ENCODE results near the gene CYP2D6. TPM values are rescaled to one million over a fixed set of nuclear protein-coding genes. Genes with fewer than 3 reads are reported as not detected.
"Not testable (repeated sequence)": the region's sequence is repeated elsewhere in the genome, so short reads cannot be mapped to it uniquely, and the experiment has no call there.

Gene CYP2D6
- total RNA-seq, 2 experiments from 2014 or later: 2.8 to 3.1 TPM

DNA sequence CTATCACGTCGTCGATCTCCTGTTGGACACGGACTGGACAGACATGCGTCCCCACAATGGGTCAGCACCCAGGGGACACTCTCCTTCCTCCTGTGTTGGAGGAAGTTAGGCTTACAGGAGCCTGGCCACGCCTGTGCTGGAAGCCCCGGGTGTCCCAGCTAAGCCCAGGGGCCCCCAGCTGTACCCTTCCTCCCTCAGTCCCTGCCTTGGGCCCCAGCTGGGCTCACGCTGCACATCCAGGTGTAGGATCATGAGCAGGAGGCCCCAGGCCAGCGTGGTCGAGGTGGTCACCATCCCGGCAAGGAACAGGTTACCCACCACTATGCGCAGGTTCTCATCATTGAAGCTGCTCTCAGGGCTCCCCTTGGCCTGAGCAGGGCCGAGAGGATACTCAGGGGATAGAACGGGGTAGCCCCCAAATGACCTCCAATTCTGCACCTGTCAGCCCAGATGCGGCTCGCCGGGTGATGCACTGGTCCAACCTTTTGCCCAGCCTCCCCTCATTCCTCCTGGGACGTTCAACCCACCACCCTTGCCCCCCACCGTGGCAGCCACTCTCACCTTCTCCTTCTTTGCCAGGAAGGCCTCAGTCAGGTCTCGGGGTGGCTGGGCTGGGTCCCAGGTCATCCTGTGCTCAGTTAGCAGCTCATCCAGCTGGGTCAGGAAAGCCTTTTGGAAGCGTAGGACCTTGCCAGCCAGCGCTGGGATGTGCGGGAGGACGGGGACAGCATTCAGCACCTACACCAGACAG, 10.9 kb upstream of the CYP2D6 start:
- CTCF ChIA-PET, H3K27me3 Mint-ChIP-seq: not testable (repeated sequence)

DNA sequence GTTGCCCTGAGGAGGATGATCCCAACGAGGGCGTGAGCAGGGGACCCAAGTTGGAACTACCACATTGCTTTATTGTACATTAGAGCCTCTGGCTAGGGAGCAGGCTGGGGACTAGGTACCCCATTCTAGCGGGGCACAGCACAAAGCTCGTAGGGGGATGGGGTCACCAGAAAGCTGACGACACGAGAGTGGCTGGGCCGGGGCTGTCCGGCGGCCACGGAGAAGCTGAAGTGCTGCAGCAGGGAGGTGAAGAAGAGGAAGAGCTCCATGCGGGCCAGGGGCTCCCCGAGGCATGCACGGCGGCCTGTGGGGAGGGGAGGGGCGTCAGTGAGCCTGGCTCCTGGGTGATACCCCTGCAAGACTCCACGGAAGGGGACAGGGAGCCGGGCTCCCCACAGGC, 9.5 kb upstream of the CYP2D6 start:
- H3K36me3 Mint-ChIP-seq (ENCODE audit: low read depth); POLR2A ChIA-PET; H3K9me3 Mint-ChIP-seq (ENCODE audit: low read depth); H3K27me3 Mint-ChIP-seq; H3K4me1 Mint-ChIP-seq; ATAC-seq; DNase-seq; intact Hi-C loops (cut with DNase I, micrococcal nuclease); H3K4me3 Mint-ChIP-seq; H3K27ac Mint-ChIP-seq: not testable (repeated sequence)
- CTCF ChIA-PET: interaction anchor here (1.3 kb wide), 1 partner anchor 298 kb away, joined by 3 read pairs; no protein-coding TSS in a partner anchor

More for the DNA sequence above, 10.9 kb upstream of the CYP2D6 start:
- H3K9me3 Mint-ChIP-seq (ENCODE audit: low read depth); POLR2A ChIA-PET; H3K4me3 Mint-ChIP-seq; ATAC-seq; H3K27ac Mint-ChIP-seq; H3K4me1 Mint-ChIP-seq; H3K36me3 Mint-ChIP-seq (ENCODE audit: low read depth); DNase-seq; intact Hi-C loops (cut with DNase I, micrococcal nuclease): not testable (repeated sequence)

DNA sequence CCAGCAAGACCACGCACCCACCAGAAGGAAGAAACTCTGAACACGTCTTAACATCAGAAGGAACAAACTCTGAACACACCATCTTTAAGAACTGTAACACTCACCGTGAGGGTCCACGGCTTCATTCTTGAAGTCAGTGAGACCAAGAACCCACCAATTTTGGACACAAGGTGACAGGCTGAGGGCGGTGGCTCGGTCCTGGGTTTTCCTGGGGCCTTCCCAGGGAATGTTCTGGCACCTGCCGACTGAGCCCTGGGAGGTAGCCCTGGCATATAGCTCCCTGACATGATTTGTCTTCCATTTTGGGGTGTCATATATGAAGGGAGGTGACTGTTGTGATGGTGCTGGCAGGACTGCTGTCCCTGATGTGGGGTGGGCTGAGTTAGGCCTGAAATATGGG, 8.9 kb upstream of the CYP2D6 start:
- H3K4me1 Mint-ChIP-seq; H3K36me3 Mint-ChIP-seq (ENCODE audit: low read depth); ATAC-seq; intact Hi-C loops (cut with DNase I, micrococcal nuclease); POLR2A ChIA-PET; H3K27ac Mint-ChIP-seq; H3K9me3 Mint-ChIP-seq (ENCODE audit: low read depth); DNase-seq; H3K27me3 Mint-ChIP-seq; H3K4me3 Mint-ChIP-seq: not testable (repeated sequence)
- CTCF ChIA-PET: interaction anchor here (1.3 kb wide), 1 partner anchor 298 kb away, joined by 3 read pairs; no protein-coding TSS in a partner anchor

GRCh38 chr22:42138972-42139371, 8.4 kb upstream of the CYP2D6 start:
- CTCF ChIA-PET: interaction anchor here (1.3 kb wide), 1 partner anchor 299 kb away, joined by 3 read pairs; no protein-coding TSS in a partner anchor
- no peaks in the 10 kb centered on the region for H3K27me3 Mint-ChIP-seq
- peaks cover 3% of the 10 kb centered on the region for H3K36me3 Mint-ChIP-seq (ENCODE audit: low read depth)
- intact Hi-C loops (cut with DNase I, micrococcal nuclease): no loop called here
- no peaks in the 10 kb centered on the region for H3K4me1 Mint-ChIP-seq
- H3K9me3 Mint-ChIP-seq (ENCODE audit: low read depth): no peaks in the 10 kb centered on the region
- ATAC-seq (no peak), DNase-seq (no peak)
- POLR2A ChIA-PET: interaction anchor here (0.7 kb wide), 1 partner anchor 306 kb away, joined by 3 read pairs; no protein-coding TSS in a partner anchor
- no peak overlapping the region for H3K4me3 Mint-ChIP-seq
- H3K27ac Mint-ChIP-seq: no peak overlapping the region

DNA sequence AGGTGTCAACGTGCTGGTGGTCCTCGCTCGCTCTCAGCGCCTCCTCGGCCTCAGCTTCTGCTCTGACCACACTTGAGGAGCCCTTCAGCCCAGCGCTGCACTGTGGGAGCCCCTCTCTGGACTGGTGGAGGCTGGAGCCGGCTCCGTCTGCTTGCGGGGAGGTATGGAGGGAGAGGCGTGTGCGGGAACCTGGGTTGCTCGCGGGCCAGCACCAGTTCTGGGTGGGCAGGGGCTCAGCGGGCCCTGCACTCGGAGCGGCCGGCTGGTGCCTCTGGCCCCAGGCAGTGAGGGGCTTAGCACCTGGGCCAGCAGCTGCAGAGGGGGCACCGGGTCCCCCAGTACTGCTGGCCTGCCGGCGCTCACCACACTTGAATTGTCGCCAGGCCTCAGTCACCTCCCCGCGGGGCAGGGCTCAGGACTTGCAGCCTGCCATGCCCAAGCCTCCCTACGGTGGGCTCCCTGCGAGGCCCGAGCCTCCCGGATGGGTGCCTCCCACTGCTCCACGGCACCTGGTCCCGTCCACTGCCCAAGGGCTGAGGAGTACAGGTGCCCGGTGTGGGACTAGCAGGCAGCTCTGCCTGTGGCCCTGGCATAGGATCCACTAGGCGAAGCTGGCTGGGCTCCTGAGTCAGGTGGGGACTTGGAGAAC, 7.6 kb upstream of the CYP2D6 start:
- Mint-ChIP-seq H3K27me3 (no peaks in the 10 kb centered on the region), H3K9me3 (ENCODE audit: low read depth) (no peaks in the 10 kb centered on the region), H3K4me3 (no peak overlapping the region), H3K4me1 (no peaks in the 10 kb centered on the region), H3K27ac (no peak overlapping the region), H3K36me3 (ENCODE audit: low read depth) (peaks cover 3% of the 10 kb centered on the region)
- ChIA-PET CTCF (no interaction called here), POLR2A (interaction anchor here (0.7 kb wide), 1 partner anchor 306 kb away, joined by 3 read pairs; no protein-coding TSS in a partner anchor)
- intact Hi-C loops (cut with DNase I, micrococcal nuclease): no loop called here
- ATAC-seq (no peak), DNase-seq (no peak)

DNA sequence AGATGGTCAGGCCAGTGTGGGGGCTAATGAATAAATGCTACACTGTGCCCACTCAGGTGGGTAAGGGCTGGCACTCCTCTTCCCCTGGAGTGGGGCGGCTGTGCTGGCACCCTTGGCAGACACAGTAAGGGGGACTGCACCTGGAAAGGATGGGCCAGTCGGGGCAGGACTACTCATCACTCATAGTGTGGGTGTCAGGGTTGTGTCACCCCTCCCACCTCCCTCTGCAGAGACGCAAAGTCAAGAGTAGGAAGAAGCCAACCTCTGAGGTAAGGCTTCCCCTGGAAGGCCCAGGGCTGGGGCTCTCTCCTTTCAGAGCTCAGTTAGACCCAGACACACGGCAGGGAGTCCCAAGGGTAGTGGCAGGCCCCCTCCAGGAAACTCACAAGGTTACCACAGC, 5.1 kb upstream of the CYP2D6 start:
- DNase-seq; CTCF ChIA-PET; H3K4me3 Mint-ChIP-seq; POLR2A ChIA-PET; H3K9me3 Mint-ChIP-seq (ENCODE audit: low read depth); intact Hi-C loops (cut with DNase I, micrococcal nuclease); H3K4me1 Mint-ChIP-seq; H3K27ac Mint-ChIP-seq; H3K36me3 Mint-ChIP-seq (ENCODE audit: low read depth); H3K27me3 Mint-ChIP-seq: not testable (repeated sequence)
- ATAC-seq: peak; percentile 87

DNA sequence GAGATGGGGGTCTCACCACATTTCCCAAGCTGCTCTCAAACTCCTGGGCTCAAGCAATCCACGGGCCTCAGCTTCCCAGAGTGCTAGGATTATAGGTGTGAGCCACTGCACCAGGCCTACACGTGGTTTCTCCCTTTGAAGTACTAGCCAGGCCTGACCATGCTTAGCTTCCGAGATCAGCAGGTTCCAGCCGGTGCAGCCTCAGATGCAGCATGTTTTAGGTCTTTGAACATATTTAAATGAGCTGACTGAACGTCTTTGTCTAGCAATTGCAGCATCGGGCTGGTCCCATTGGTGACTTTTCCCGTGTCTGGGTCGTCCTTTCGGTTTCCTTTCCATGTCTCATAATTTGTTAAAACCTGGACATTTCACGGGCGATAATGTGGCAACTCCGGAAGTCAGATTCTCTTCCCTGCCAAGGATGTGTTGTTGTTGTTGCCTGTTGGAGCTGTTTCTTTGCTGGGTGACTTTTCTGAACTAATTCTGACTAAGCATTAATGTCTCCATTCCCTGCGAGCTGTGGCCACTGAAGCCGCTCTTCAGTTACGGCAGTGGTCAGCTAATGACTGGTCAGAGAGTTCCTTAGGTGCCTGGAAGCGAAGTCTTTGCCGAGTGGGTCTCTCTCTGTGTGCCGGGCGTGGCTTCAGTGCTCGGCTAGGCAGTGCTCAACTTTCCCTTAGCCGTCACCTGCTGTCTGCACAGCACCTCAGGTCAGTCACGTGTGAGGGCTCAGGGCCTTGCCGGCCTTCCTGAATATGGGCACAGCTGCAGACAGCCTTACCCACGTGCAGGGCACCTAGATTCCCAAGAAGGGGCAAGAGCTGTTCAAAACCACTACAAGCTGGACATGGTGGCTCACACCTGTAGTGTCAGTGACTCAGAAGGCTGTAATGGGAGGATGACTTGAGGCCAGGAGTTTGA, 3.8 kb upstream of the CYP2D6 start:
- H3K4me1 Mint-ChIP-seq: no peaks in the 10 kb centered on the region
- ChIA-PET POLR2A (no interaction called here), CTCF (interaction anchor here (0.8 to 2.0 kb wide), 6 partner anchors 12 to 873 kb away, joined by 3 to 5 read pairs (median 4); no protein-coding TSS in a partner anchor)
- DNase-seq (no peak), ATAC-seq (no peak)
- H3K9me3 Mint-ChIP-seq (ENCODE audit: low read depth): no peaks in the 10 kb centered on the region
- H3K36me3 Mint-ChIP-seq (ENCODE audit: low read depth): no peaks in the 10 kb centered on the region
- no peak overlapping the region for H3K4me3 Mint-ChIP-seq
- intact Hi-C loops (cut with DNase I, micrococcal nuclease): no loop called here
- no peak overlapping the region for H3K27ac Mint-ChIP-seq
- no peaks in the 10 kb centered on the region for H3K27me3 Mint-ChIP-seq

DNA sequence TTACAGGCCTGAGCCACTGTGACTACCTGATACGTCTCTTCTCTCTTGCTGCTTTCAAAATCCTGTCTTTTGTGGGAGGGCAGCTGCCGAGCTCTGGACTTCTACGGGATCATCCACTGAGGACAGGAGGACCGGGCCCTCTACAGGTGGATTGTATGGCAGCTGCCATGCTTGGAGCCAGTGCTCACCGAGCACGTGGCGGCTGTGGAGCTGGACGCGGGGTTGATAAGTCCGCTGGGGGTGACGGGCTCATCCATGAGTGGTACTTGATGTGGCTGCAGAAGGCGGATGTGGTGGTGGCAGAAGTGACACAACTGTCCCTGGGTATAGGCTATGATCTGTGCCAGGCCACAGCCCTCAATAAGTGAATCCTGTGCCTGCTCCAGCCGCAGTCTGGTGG, 1.8 kb upstream of the CYP2D6 start:
- Mint-ChIP-seq H3K27me3 (no peaks in the 10 kb centered on the region), H3K27ac (no peak overlapping the region), H3K36me3 (ENCODE audit: low read depth) (no peaks in the 10 kb centered on the region), H3K4me1 (no peaks in the 10 kb centered on the region), H3K4me3 (no peak overlapping the region), H3K9me3 (ENCODE audit: low read depth) (no peaks in the 10 kb centered on the region)
- ATAC-seq (no peak), DNase-seq (no peak)
- intact Hi-C loops (cut with DNase I, micrococcal nuclease): no loop called here
- POLR2A ChIA-PET: no interaction called here
- CTCF ChIA-PET: interaction anchor here (2.0 kb wide), 1 partner anchor 10 kb away, joined by 5 read pairs; no protein-coding TSS in a partner anchor

DNA sequence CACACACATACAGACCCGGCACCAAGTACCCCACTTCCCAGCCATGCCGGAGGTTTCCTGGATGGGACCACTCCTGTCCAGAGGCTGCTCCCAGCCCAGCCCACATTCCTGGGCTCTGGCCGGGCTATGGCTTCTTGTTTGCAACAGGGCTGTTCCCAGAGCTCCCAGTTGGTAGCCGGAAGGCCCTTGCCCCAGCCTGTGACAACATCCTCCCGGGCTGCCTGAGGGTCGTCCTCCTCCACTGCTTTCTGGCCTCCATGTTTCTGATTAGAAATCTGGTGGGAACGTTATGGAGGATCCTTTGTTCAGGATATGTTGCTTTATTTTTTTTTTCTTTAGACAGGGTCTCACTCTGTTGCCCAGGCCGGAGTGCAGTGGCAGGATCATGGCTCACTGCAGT, 952 bp upstream of the CYP2D6 start:
- CTCF ChIA-PET: interaction anchor here (0.7 kb wide), 1 partner anchor 448 kb away, joined by 3 read pairs; no protein-coding TSS in a partner anchor
- H3K27ac Mint-ChIP-seq: no peak overlapping the region

GRCh38 chr22:42130182-42130581, 428 bp downstream of the CYP2D6 start:
- H3K27me3 Mint-ChIP-seq; H3K4me3 Mint-ChIP-seq; CTCF ChIA-PET; H3K4me1 Mint-ChIP-seq; ATAC-seq; H3K9me3 Mint-ChIP-seq (ENCODE audit: low read depth); POLR2A ChIA-PET; H3K36me3 Mint-ChIP-seq (ENCODE audit: low read depth); DNase-seq; intact Hi-C loops (cut with DNase I, micrococcal nuclease); H3K27ac Mint-ChIP-seq: not testable (repeated sequence)

More for the DNA sequence above, 952 bp upstream of the CYP2D6 start:
- no peaks in the 10 kb centered on the region for H3K36me3 Mint-ChIP-seq (ENCODE audit: low read depth)
- intact Hi-C loops (cut with DNase I, micrococcal nuclease): no loop called here
- no peaks in the 10 kb centered on the region for H3K9me3 Mint-ChIP-seq (ENCODE audit: low read depth)
- no peaks in the 10 kb centered on the region for H3K4me1 Mint-ChIP-seq
- ATAC-seq (no peak), DNase-seq (no peak)
- POLR2A ChIA-PET: interaction anchor here (0.7 kb wide), 1 partner anchor 91 kb away, joined by 15 read pairs; no protein-coding TSS in a partner anchor
- H3K27me3 Mint-ChIP-seq: no peaks in the 10 kb centered on the region
- no peak overlapping the region for H3K4me3 Mint-ChIP-seq

Measured in activated CD4-positive, alpha-beta T cell treated with anti-CD3 and anti-CD28 coated beads for 36 hours (primary cell).